Endothelial cell of umbilical vein (primary cell): ENCODE data around the gene HYOU1. TPM values are rescaled to one million over a fixed set of nuclear protein-coding genes. Genes with fewer than 3 reads are reported as not detected.

Source experiments
- BruUV-seq: library from RNA; stranded (reverse); fragments of 400-500 nt; replicated peaks from 2 replicates; lab custom pipeline; 2021; lab: Mats Ljungman, UMichigan
- CTCF ChIA-PET: fragments of 300-600, 350-600 bp; sonication (Branson Sonifier 250); formaldehyde crosslinking; loops from one replicate; lab custom pipeline; 2021; ENCODE audit warnings: antibody characterized with exemption, inconsistent platforms; lab: Charles Lee
- POLR2A ChIA-PET: fragments of 300-600, 350-600 bp; sonication (Branson Sonifier 250); formaldehyde crosslinking; loops from one replicate; lab custom pipeline; 2021; ENCODE audit warnings: antibody characterized with exemption, inconsistent platforms; lab: Charles Lee
- DNase-seq: peaks from one replicate; pipeline ENCODE4 v3.0.0-alpha.2; 2011; ENCODE audit warnings: low read depth, low spot score
- FAIRE-seq: peaks from 2 replicates; lab custom pipeline; 2011; peaks lifted over from hg19 to GRCh38; lab: Jason Lieb, UNC
- H2AFZ ChIP-seq: 2 replicates; pipeline ENCODE4 v1.6.0; 2012; ENCODE audit warnings: low read depth, low read length, control low read depth, inconsistent platforms
- H3K27ac ChIP-seq: 2 replicates; pipeline ENCODE4 v1.5.1; 2011; ENCODE audit warnings: low read depth, mild to moderate bottlenecking, control low read depth, low read length, moderate library complexity; ENCODE audit not compliant: insufficient read depth
- H3K27me3 ChIP-seq, 2 experiments: 2 replicates each; pipeline versions ENCODE4 v1.6.0 to v1.6.1; 2011; ENCODE audit warnings: low read length in 2 of 2, mixed read lengths in 1 of 2; ENCODE audit not compliant: control insufficient read depth in 2 of 2, insufficient read depth in 2 of 2
- H3K36me3 ChIP-seq, 2 experiments: 2 replicates in 1 of 2; 3 replicates in 1 of 2; pipeline ENCODE4 v1.5.1; 2011; ENCODE audit warnings: low read length in 2 of 2, mild to moderate bottlenecking in 1 of 2, moderate library complexity in 1 of 2; ENCODE audit not compliant: control insufficient read depth in 2 of 2, insufficient read depth in 2 of 2; ENCODE audit errors: extremely low read depth in 1 of 2
- H3K4me1 ChIP-seq: 3 replicates; pipeline ENCODE4 v1.5.1; 2011; ENCODE audit warnings: mild to moderate bottlenecking, low read length; ENCODE audit not compliant: control insufficient read depth, insufficient read depth; ENCODE audit errors: extremely low read depth
- H3K4me2 ChIP-seq: 2 replicates; pipeline ENCODE4 v1.6.1; 2011; ENCODE audit warnings: low read length, control low read depth, mixed read lengths; ENCODE audit not compliant: insufficient read depth
- H3K4me3 ChIP-seq, 3 experiments: fragments of 200-600 bp in 1 of 3; sonication (generic), shearing (Covaris generic) in 1 of 3; replicated peaks in 1 of 3; 2 replicates each; pipeline ENCODE4 v1.5.1; 2011 to 2016; ENCODE audit warnings: control low read depth in 3 of 3, low read length in 3 of 3, mild to moderate bottlenecking in 2 of 3, inconsistent platforms in 1 of 3, low read depth in 1 of 3, moderate library complexity in 1 of 3; ENCODE audit not compliant: insufficient read depth in 1 of 3
- H3K79me2 ChIP-seq: 2 replicates; pipeline ENCODE4 v1.6.0; 2012; ENCODE audit warnings: low read length, inconsistent platforms; ENCODE audit not compliant: control insufficient read depth, insufficient read depth
- H3K9ac ChIP-seq: replicated peaks from 2 replicates; pipeline ENCODE3; 2011; ENCODE audit warnings: low read length, control low read depth; ENCODE audit not compliant: insufficient read depth; ENCODE audit errors: extremely low read depth
- H3K9me1 ChIP-seq: replicated peaks from 3 replicates; pipeline ENCODE4 v1.6.0; 2011; ENCODE audit warnings: mild to moderate bottlenecking, low read length; ENCODE audit not compliant: control insufficient read depth, insufficient read depth; ENCODE audit errors: extremely low read depth
- H3K9me3 ChIP-seq: replicated peaks from 2 replicates; pipeline ENCODE4 v1.5.1; 2012; ENCODE audit warnings: low read length, inconsistent platforms; ENCODE audit not compliant: control insufficient read depth, insufficient read depth
- H4K20me1 ChIP-seq: replicated peaks from 2 replicates; pipeline ENCODE3; 2011; ENCODE audit warnings: mild to moderate bottlenecking, low read length; ENCODE audit not compliant: control insufficient read depth, insufficient read depth; ENCODE audit errors: extremely low read depth
- EZH2 ChIP-seq: IDR thresholded peaks from 2 replicates; pipeline ENCODE4 v1.6.1; 2012; ENCODE audit warnings: borderline replicate concordance, low read depth, mild to moderate bottlenecking, moderate library complexity, low read length, inconsistent platforms; ENCODE audit not compliant: severe bottlenecking
- FOS ChIP-seq: IDR thresholded peaks from 2 replicates; pipeline ENCODE4 v1.6.1; 2011; ENCODE audit warnings: mild to moderate bottlenecking, low read length, moderate library complexity, borderline replicate concordance; ENCODE audit not compliant: insufficient read depth
- GATA2 ChIP-seq: IDR thresholded peaks from 2 replicates; pipeline ENCODE4 v1.7.0; 2011; ENCODE audit warnings: low read depth, mild to moderate bottlenecking, moderate library complexity, mixed read lengths, low read length; ENCODE audit not compliant: insufficient read length, insufficient read depth
- JUN ChIP-seq: IDR thresholded peaks from 2 replicates; pipeline ENCODE4 v1.6.1; 2011; ENCODE audit warnings: borderline replicate concordance, low read depth; ENCODE audit not compliant: insufficient read length, insufficient read depth
- MYC ChIP-seq: IDR thresholded peaks from one replicate; pipeline ENCODE4 v1.6.1; 2011; ENCODE audit warnings: mild to moderate bottlenecking, low read depth, low read length
- POLR2A ChIP-seq: IDR thresholded peaks from 2 replicates; pipeline ENCODE4 v1.6.1; 2012; ENCODE audit warnings: low read depth, mild to moderate bottlenecking, control low read depth, low read length
- POLR2AphosphoS5 ChIP-seq: IDR thresholded peaks from 2 replicates; pipeline ENCODE4 v1.6.1; 2012; ENCODE audit warnings: low read depth, mild to moderate bottlenecking, control low read depth, low read length, moderate library complexity; ENCODE audit not compliant: insufficient read depth
- dilution Hi-C: fragments of 300-500 bp; cut with MboI; formaldehyde crosslinking; loops from one replicate; pipeline ENCODE4 v1.15.0; 2019; ENCODE audit warnings: low sequenced_read_pairs; ENCODE audit not compliant: extremely low pct_ligation_motif_present
- intact Hi-C: fragments of 100-400 bp; cut with micrococcal nuclease; formaldehyde crosslinking; loops from one replicate; pipeline ENCODE4 v1.10.0; 2022
- polyA plus RNA-seq, 4 experiments: library from polyadenylated mRNA; depleted of rRNA in 3 of 4; stranded (reverse) in 3 of 4; unstranded in 1 of 4; fragments of >200 nt; gene quantifications; 2 replicates each; pipeline versions ENCODE4 v1.2.1 to v1.2.3, GENCODE V29; 2011 to 2012; ENCODE audit warnings: missing spikeins in 1 of 4
- total RNA-seq: library from RNA; stranded (reverse); gene quantifications from 2 replicates; pipeline ENCODE4 v1.2.3, GENCODE V29; 2021
- TF ChIP-seq, protein P1 (sequence below): IDR thresholded peaks from 2 replicates; pipeline ENCODE4 v1.6.1; 2011; ENCODE audit not compliant: insufficient read depth, insufficient read length
- TF ChIP-seq, protein P2 (sequence below), 2 donors: IDR thresholded peaks; 1 replicate in 1 of 2; 2 replicates in 1 of 2; pipeline ENCODE4 v1.5.1; 2011; ENCODE audit warnings: low read length in 2 of 2, mild to moderate bottlenecking in 2 of 2, moderate library complexity in 2 of 2, control low read depth in 1 of 2, inconsistent platforms in 1 of 2, low read depth in 1 of 2; ENCODE audit not compliant: insufficient read depth in 1 of 2; ENCODE audit errors: extremely low read depth in 1 of 2

HYOU1 gene
- total and polyA plus RNA-seq, 2 donors (not counting 3 experiments of a cell fraction or from before 2014, with no cell fraction given), result 302 to 318 TPM

DNA sequence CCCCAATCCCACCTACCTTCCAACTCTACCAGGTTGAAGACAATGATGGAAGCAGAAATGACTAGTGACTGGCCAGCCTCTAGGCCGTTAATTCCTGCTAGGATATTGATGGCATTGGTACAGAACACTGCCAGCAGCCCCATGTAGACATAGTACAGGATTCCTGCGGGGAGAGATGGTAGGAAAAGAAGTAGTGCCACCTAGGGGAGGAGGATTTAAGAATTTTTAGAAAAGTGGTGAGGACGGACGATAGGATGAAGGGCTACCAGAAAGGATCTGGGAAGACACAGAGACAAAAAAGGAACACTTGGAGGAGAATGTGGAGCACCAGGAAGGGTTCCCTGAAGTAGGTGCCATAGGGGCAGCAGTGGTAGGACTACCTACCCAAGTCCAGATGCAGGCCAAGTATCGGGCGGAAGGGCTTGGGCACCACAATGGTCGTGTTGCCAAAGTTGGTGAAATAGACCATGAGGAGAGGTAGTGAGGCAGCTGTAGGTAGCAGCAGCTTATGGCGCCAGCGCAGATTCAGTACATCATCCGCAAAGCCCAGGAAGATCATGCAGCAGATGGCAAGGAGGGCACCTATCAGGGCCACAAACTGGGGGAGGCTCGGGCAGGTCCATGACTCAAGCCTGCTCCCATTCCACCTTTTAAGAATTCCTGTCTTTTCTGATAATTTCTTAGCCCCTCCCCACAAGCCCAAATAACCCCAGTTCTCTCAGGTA, 43.4 kb upstream of the HYOU1 start:
- DNase-seq, result peak; percentile 50
- Histone ChIP-seq H3K36me3 (peaks cover 7 to 19% of the 10 kb centered on the region in 2 experiments), H3K4me3 (peak overlapping the region; percentile 81 to 97 (median 86)), H3K9ac (peak overlapping the region; percentile 89), H3K27ac (no peak overlapping the region), H3K9me1 (no peaks in the 10 kb centered on the region), H3K4me2 (peak overlapping the region; percentile 91), H3K9me3 (no peaks in the 10 kb centered on the region), H3K4me1 (peaks cover 23% of the 10 kb centered on the region), H3K79me2 (peaks cover 15% of the 10 kb centered on the region), H2AFZ (no peak overlapping the region), H3K27me3 (no peaks in the 10 kb centered on the region), H4K20me1 (no peaks in the 10 kb centered on the region)
- intact Hi-C loops, result loop anchor here (2.0 kb wide), 1 partner anchor 44 kb away; no protein-coding TSS in a partner anchor
- ChIA-PET CTCF (no interaction called here), POLR2A (no interaction called here)
- TF ChIP-seq MYC, result no peak
- TF ChIP-seq, protein P1, sequence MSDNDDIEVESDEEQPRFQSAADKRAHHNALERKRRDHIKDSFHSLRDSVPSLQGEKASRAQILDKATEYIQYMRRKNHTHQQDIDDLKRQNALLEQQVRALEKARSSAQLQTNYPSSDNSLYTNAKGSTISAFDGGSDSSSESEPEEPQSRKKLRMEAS, result no peak
- TF ChIP-seq, protein P2, sequence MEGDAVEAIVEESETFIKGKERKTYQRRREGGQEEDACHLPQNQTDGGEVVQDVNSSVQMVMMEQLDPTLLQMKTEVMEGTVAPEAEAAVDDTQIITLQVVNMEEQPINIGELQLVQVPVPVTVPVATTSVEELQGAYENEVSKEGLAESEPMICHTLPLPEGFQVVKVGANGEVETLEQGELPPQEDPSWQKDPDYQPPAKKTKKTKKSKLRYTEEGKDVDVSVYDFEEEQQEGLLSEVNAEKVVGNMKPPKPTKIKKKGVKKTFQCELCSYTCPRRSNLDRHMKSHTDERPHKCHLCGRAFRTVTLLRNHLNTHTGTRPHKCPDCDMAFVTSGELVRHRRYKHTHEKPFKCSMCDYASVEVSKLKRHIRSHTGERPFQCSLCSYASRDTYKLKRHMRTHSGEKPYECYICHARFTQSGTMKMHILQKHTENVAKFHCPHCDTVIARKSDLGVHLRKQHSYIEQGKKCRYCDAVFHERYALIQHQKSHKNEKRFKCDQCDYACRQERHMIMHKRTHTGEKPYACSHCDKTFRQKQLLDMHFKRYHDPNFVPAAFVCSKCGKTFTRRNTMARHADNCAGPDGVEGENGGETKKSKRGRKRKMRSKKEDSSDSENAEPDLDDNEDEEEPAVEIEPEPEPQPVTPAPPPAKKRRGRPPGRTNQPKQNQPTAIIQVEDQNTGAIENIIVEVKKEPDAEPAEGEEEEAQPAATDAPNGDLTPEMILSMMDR (IDR thresholded peaks at IDR 0.05; ENCODE audit: extremely low read depth in 1 of 2, insufficient read depth in 1 of 2, low read depth in 1 of 2, low read length in 2 of 2), result peak in 1 of 2 donors; percentile 48
- BruUV-seq, result no TSS peak
- peak; percentile 64 for FAIRE-seq
- dilution Hi-C loops, result no loop called here

DNA sequence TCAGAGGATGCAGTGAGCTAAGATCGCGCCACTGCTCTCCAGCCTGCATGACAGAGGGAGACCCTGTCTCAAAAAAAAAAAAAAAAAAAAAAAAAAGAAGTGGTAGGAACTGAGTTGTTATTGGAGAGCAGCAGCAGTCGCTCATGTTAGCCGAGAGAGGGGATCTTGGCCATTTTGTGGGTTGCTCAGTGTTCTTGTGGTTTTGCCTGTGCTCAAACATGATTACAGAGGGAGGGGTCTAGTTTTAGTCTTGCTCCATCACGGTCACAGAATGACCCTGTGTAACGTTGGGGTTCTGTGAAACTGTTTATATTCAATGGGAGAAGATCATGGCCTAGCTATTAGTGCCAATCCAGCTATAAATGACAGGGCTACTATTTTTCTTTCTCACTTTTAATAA, 42.7 kb upstream of the HYOU1 start:
- Histone ChIP-seq H3K9ac (no peak overlapping the region), H3K36me3 (peaks cover 7 to 19% of the 10 kb centered on the region in 2 experiments), H3K4me3 (no peak overlapping the region), H3K4me2 (no peak overlapping the region), H3K9me3 (no peaks in the 10 kb centered on the region), H3K27me3 (no peaks in the 10 kb centered on the region), H3K9me1 (no peaks in the 10 kb centered on the region), H2AFZ (no peak overlapping the region), H3K4me1 (peaks cover 23% of the 10 kb centered on the region), H4K20me1 (no peaks in the 10 kb centered on the region), H3K27ac (no peak overlapping the region), H3K79me2 (peaks cover 20% of the 10 kb centered on the region)
- dilution Hi-C loops, result no loop called here
- intact Hi-C loops, result loop anchor here (2.0 kb wide), 1 partner anchor 45 kb away; no protein-coding TSS in a partner anchor
- CTCF ChIA-PET, result interaction anchor here (0.6 to 1.8 kb wide), 4 partner anchors 15 to 239 kb away, joined by 3 to 7 read pairs (median 4); partner anchors contain the start of gene VPS11
- no peak for DNase-seq
- FAIRE-seq, result no peak
- POLR2A ChIA-PET, result interaction anchor here (0.7 kb wide), 1 partner anchor 38 kb away, joined by 4 read pairs; no protein-coding TSS in a partner anchor
- TF ChIP-seq EZH2 (no peak), MYC (no peak), POLR2A (no peak), POLR2AphosphoS5 (no peak), GATA2 (no peak), FOS (no peak), JUN (no peak)
- TF ChIP-seq, protein P2 (IDR thresholded peaks at IDR 0.05; ENCODE audit: extremely low read depth in 1 of 2, insufficient read depth in 1 of 2, low read depth in 1 of 2, low read length in 2 of 2), result no peak
- TF ChIP-seq, protein P1, result no peak
- no TSS peak for BruUV-seq
